HEK293T (cell line): ENCODE data around the gene ALDOA.

Source experiments
- CTCF ChIA-PET: fragments of 350-600 bp; formaldehyde crosslinking; extraction: SDS; loops from one replicate; lab custom pipeline; 2021; ENCODE audit warnings: antibody characterized with exemption, inconsistent platforms; lab: Yijun Ruan, JAX
- POLR2A ChIA-PET: fragments of 350-600 bp; formaldehyde crosslinking; extraction: SDS; loops from one replicate; lab custom pipeline; 2020; ENCODE audit warnings: antibody characterized with exemption, inconsistent platforms; lab: Yijun Ruan, JAX
- DNase-seq: peaks from one replicate; pipeline ENCODE4 v3.0.0; 2012; ENCODE audit warnings: mixed read lengths; ENCODE audit errors: extremely low spot score
- ARNT ChIP-seq: fragments of 450-650 bp; IDR thresholded peaks from 2 replicates; pipeline ENCODE4 v1.6.1; 2017; ENCODE audit warnings: mild to moderate bottlenecking
- BHLHE40 ChIP-seq: fragments of 450-650 bp; IDR thresholded peaks from 2 replicates; pipeline ENCODE4 v1.6.1; 2016; ENCODE audit warnings: mild to moderate bottlenecking, moderate library complexity, borderline replicate concordance
- CTBP1 ChIP-seq: fragments of 450-650 bp; IDR thresholded peaks from 2 replicates; pipeline ENCODE4 v1.6.1; 2016; ENCODE audit warnings: borderline replicate concordance
- ELF4 ChIP-seq: fragments of 450-650 bp; IDR thresholded peaks from 2 replicates; pipeline ENCODE4 v1.6.1; 2017; ENCODE audit warnings: antibody characterized with exemption
- FOXA1 ChIP-seq: fragments of 450-650 bp; IDR thresholded peaks from 2 replicates; pipeline ENCODE4 v1.6.1; 2016; ENCODE audit warnings: mild to moderate bottlenecking
- FOXK2 ChIP-seq: fragments of 450-650 bp; IDR thresholded peaks from 2 replicates; pipeline ENCODE4 v1.6.1; 2016; ENCODE audit warnings: mild to moderate bottlenecking
- FOXM1 ChIP-seq: fragments of 450-650 bp; IDR thresholded peaks from 2 replicates; pipeline ENCODE4 v1.6.1; 2017; ENCODE audit warnings: mild to moderate bottlenecking, borderline replicate concordance
- HDGF ChIP-seq: fragments of 450-650 bp; IDR thresholded peaks from 2 replicates; pipeline ENCODE4 v1.6.1; 2017; ENCODE audit warnings: antibody characterized with exemption, borderline replicate concordance
- L3MBTL2 ChIP-seq: fragments of 450-650 bp; conservative IDR thresholded peaks from 2 replicates; pipeline ENCODE4 v1.6.1; 2016; ENCODE audit warnings: mild to moderate bottlenecking
- LEF1 ChIP-seq: fragments of 450-650 bp; IDR thresholded peaks from 2 replicates; pipeline ENCODE4 v1.6.1; 2017; ENCODE audit warnings: mild to moderate bottlenecking, borderline replicate concordance
- NFRKB ChIP-seq: fragments of 450-650 bp; IDR thresholded peaks from 2 replicates; pipeline ENCODE4 v1.6.1; 2016; ENCODE audit warnings: mild to moderate bottlenecking, moderate library complexity
- PKNOX1 ChIP-seq: fragments of 450-650 bp; IDR thresholded peaks from 2 replicates; pipeline ENCODE4 v1.6.1; 2016
- SP1 ChIP-seq: fragments of 450-650 bp; IDR thresholded peaks from 2 replicates; pipeline ENCODE4 v1.6.1; 2017
- SUZ12 ChIP-seq: fragments of 450-650 bp; IDR thresholded peaks from 2 replicates; pipeline ENCODE4 v1.6.1; 2016; ENCODE audit warnings: mild to moderate bottlenecking
- TARDBP ChIP-seq: fragments of 450-650 bp; IDR thresholded peaks from 2 replicates; pipeline ENCODE4 v1.6.1; 2016
- ZNF384 ChIP-seq: fragments of 450-650 bp; IDR thresholded peaks from 2 replicates; pipeline ENCODE4 v1.6.1; 2016

The ALDOA gene

GRCh38 chr16:30027588-30028437 is 37.7 kb upstream of the ALDOA start:
- DNase-seq = no peak
- ChIA-PET POLR2A (interaction anchor here (1.1 to 1.2 kb wide), 2 partner anchors 33 to 65 kb away, joined by 4 read pairs; partner anchors contain the start of gene HIRIP3), CTCF (no interaction called here)
- TF ChIP-seq FOXA1 = no peak
- TF ChIP-seq ARNT = no peak
- no peak for TF ChIP-seq L3MBTL2
- no peak for TF ChIP-seq BHLHE40
- TF ChIP-seq LEF1 = no peak
- no peak for TF ChIP-seq FOXM1
- TF ChIP-seq NFRKB = no peak
- TF ChIP-seq PKNOX1 = no peak
- TF ChIP-seq ELF4 = no peak
- TF ChIP-seq ZNF384 = no peak
- TF ChIP-seq TARDBP = no peak

DNA sequence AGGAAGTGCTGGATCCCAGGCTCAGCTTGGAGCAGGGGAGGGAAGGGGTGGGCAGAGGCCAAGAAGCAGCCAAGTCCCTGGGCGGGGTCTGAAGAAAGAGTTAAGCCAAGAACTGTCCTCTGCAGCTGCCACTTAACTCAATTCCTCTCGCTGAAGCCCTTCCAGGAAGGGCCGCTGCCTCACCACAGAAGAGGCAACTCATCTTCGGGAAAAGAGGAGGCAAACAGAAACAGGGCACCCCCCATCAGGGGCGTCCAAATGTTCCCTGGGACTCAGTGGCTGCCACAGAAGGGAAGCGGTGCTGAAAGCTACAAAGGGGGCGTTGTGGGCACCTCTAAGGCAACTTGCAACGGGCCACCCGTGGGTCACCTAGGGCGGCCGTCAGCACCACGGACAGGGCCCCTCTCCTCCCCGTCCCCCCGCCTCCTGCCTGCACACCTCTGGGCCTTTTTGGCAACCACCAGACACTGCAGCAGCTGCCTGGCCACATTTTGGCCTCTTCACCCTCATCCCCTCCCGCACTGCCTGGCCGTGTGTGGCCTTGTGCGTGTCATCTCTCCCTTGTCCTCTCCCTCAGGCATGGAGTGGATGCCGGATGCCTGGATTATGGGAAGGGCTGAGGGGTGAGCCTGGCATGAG is 37.0 kb upstream of the ALDOA start:
- ChIA-PET CTCF (no interaction called here), POLR2A (interaction anchor here (0.5 to 1.2 kb wide), 3 partner anchors 33 to 165 kb away, joined by 3 to 4 read pairs (median 4); partner anchors contain the start of gene HIRIP3)
- TF ChIP-seq PKNOX1 (no peak), SP1 (no peak), LEF1 (no peak), ARNT (no peak), ELF4 (no peak), L3MBTL2 (no peak), SUZ12 (no peak), ZNF384 (no peak), CTBP1 (no peak), FOXK2 (no peak), BHLHE40 (no peak), FOXA1 (no peak), FOXM1 (no peak), NFRKB (no peak), HDGF (no peak), TARDBP (no peak)
- DNase-seq = no peak

DNA sequence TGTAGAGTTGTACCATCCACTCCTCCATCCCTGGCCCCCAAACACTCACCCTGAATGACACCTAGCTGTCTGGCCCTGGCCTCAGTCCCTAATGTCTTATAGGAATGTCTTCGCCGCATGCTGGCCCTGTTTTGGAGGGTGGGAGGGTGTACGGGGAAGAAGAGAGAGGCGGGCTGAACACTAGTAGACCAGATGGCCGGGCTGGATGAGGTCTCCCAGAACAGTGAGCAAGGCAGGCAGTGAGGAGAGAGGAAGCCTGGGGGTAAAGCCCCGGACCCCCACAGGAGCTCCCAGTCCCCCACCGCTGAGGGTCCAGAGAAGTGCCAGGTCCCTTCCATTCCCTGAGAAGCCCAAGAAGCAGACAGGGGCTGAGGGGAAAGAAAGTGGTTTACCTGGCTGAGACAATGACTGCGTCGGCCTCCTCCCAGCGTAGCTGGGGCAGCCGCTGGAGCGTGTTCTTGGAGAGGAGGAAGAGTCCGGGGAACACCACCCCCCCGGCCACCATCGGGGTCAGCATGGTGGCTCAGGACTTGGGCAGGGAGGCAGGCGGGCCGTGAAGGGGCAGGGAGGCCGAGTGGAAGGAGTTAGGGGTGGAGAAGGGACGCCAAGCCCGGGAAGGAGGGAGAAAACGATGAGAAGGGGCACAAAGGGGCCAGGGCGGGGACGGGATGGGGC is 35.4 kb upstream of the ALDOA start:
- TF ChIP-seq LEF1 = no peak
- TF ChIP-seq NFRKB = no peak
- TF ChIP-seq FOXA1 = no peak
- no peak for TF ChIP-seq TARDBP
- TF ChIP-seq L3MBTL2 = no peak
- no peak for TF ChIP-seq SUZ12
- TF ChIP-seq ELF4 = no peak
- no peak for TF ChIP-seq CTBP1
- no peak for TF ChIP-seq FOXK2
- TF ChIP-seq FOXM1 = no peak
- TF ChIP-seq ARNT = no peak
- no peak for DNase-seq
- POLR2A ChIA-PET = interaction anchor here (1.4 to 2.9 kb wide), 2 partner anchors 9 to 104 kb away, joined by 3 to 11 read pairs; partner anchors contain the start of gene KCTD13
- CTCF ChIA-PET = no interaction called here

- DNase-seq = no peak
- ChIA-PET POLR2A (interaction anchor here (0.7 to 2.9 kb wide), 5 partner anchors 10 to 923 kb away, joined by 3 to 11 read pairs (median 3); partner anchors contain the start of gene KCTD13), CTCF (interaction anchor here (0.5 to 2.1 kb wide), 9 partner anchors 8 to 923 kb away, joined by 3 to 10 read pairs (median 5); partner anchors contain the start of genes C16orf92 and TAOK2)
- TF ChIP-seq TARDBP (no peak), FOXA1 (no peak), BHLHE40 (no peak), PKNOX1 (no peak), SUZ12 (no peak), ZNF384 (no peak), L3MBTL2 (no peak), CTBP1 (no peak), HDGF (no peak), SP1 (no peak), FOXK2 (no peak), ELF4 (no peak)
These were observed 34.6 kb upstream of the ALDOA start, which contains the start of gene TLCD3B for GRCh38 chr16:30030841-30031413. Gene TLCD3B (minus strand): TSS chr16:30031271. CDS start chr16:30030527, 744 bp downstream.

DNA sequence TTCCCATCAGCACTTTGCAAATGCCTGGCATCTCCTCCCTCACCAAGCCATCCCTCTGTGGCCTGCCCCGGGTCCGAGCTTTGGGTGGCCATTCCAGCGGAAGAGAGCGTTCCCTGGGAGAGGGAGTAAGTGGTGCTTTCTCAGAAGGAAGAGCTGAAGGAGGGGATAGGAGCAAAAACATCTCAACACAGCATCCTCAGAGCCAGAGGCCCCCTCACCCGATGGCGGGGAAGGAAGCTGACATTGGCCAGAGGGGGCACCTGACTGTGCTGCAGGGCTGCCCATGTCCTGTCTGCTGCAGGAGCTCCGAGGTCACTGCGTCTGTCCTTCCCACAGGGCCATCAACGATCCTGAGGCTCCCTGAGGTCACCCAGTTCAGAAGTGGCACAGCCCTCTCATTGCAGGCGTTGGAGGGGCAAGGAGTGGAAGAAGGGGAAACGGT is 34.1 kb upstream of the ALDOA start:
- TF ChIP-seq LEF1 (no peak), FOXA1 (no peak), ARNT (no peak), FOXM1 (no peak), SP1 (no peak), PKNOX1 (no peak), SUZ12 (no peak), TARDBP (no peak), ELF4 (no peak), FOXK2 (no peak)
- POLR2A ChIA-PET = interaction anchor here (0.5 to 2.9 kb wide), 8 partner anchors 10 to 922 kb away, joined by 3 to 11 read pairs (median 4); partner anchors contain the start of genes ALDOA, KCTD13 and PAGR1
- DNase-seq = no peak
- CTCF ChIA-PET = interaction anchor here (0.5 to 2.1 kb wide), 22 partner anchors 9 to 952 kb away, joined by 3 to 10 read pairs (median 4); partner anchors contain the start of genes C16orf92, PRRT2 and TAOK2
